IMR-90 (cell line): ENCODE results near the gene HRH4. TPM values are rescaled to one million over a fixed set of nuclear protein-coding genes. Genes with fewer than 3 reads are reported as not detected.

Experiments used
- ATAC-seq: fragments of 200-7000 bp; cut with Tn5 transposase; 2 replicates; pipeline ENCODE4 v1.9.1; 2020; ENCODE audit warnings: low read depth, mild to moderate bottlenecking, moderate library complexity
- BruUV-seq: library from RNA; stranded (reverse); fragments of 400-500 nt; replicated peaks from 2 replicates; lab custom pipeline; 2021; lab: Mats Ljungman, UMichigan
- CTCF ChIA-PET: fragments of 300-600 bp; formaldehyde crosslinking; extraction: SDS; loops from one replicate; lab custom pipeline; 2021; ENCODE audit warnings: antibody characterized with exemption; lab: Yijun Ruan, JAX
- POLR2A ChIA-PET: fragments of 300-600 bp; sonication (Branson Sonifier 250); formaldehyde crosslinking; loops from one replicate; lab custom pipeline; 2022; ENCODE audit warnings: antibody characterized with exemption; ENCODE audit not compliant: unreplicated experiment; lab: Charles Lee
- DNase-seq: peaks from one replicate; pipeline ENCODE4 v3.0.0; 2013
- H2AFZ ChIP-seq: replicated peaks from 2 replicates; pipeline ENCODE3; 2013; ENCODE audit warnings: low read length, mild to moderate bottlenecking; ENCODE audit not compliant: poor library complexity
- H2AK5ac ChIP-seq: 2 replicates; pipeline ENCODE4 v1.6.1; 2013; ENCODE audit warnings: low read depth, low read length, inconsistent platforms
- H2AK9ac ChIP-seq: replicated peaks from 2 replicates; pipeline ENCODE3; 2013; ENCODE audit warnings: mild to moderate bottlenecking, low read depth, low read length, moderate library complexity; ENCODE audit not compliant: poor library complexity
- H2BK120ac ChIP-seq: 2 replicates; pipeline ENCODE4 v1.6.1; 2013; ENCODE audit warnings: low read depth, low read length, inconsistent platforms
- H2BK15ac ChIP-seq: 3 replicates; pipeline ENCODE4 v1.6.1; 2013; ENCODE audit warnings: low read depth, low read length, inconsistent platforms
- H2BK20ac ChIP-seq: 2 replicates; pipeline ENCODE4 v1.6.1; 2013; ENCODE audit warnings: low read depth, mild to moderate bottlenecking, inconsistent platforms, low read length, moderate library complexity
- H2BK5ac ChIP-seq: 2 replicates; pipeline ENCODE4 v1.6.1; 2013; ENCODE audit warnings: mild to moderate bottlenecking, low read depth, low read length, inconsistent platforms; ENCODE audit not compliant: poor library complexity, severe bottlenecking
- H3K14ac ChIP-seq: replicated peaks from 2 replicates; pipeline ENCODE4 v1.6.1; 2013; ENCODE audit warnings: low read depth, low read length, inconsistent platforms
- H3K18ac ChIP-seq: 2 replicates; pipeline ENCODE4 v1.6.1; 2013; ENCODE audit warnings: low read depth, low read length, control low read depth
- H3K23ac ChIP-seq: 2 replicates; pipeline ENCODE4 v1.6.1; 2013; ENCODE audit warnings: low read depth, low read length, inconsistent platforms
- H3K27ac ChIP-seq: 2 replicates; pipeline ENCODE4 v1.5.1; 2013; ENCODE audit warnings: mild to moderate bottlenecking, control low read depth, low read length; ENCODE audit not compliant: insufficient read depth
- H3K27me3 ChIP-seq: 2 replicates; pipeline ENCODE4 v1.6.1; 2013; ENCODE audit warnings: low read length; ENCODE audit not compliant: control insufficient read depth, insufficient read depth
- H3K36me3 ChIP-seq: 2 replicates; pipeline ENCODE4 v1.6.1; 2013; ENCODE audit warnings: low read length, mixed read lengths; ENCODE audit not compliant: control insufficient read depth, insufficient read depth
- H3K4ac ChIP-seq: 2 replicates; pipeline ENCODE4 v1.6.1; 2013; ENCODE audit warnings: low read depth, low read length, inconsistent platforms
- H3K4me1 ChIP-seq: 2 replicates; pipeline ENCODE4 v1.6.1; 2013; ENCODE audit warnings: low read length, mixed read lengths; ENCODE audit not compliant: control insufficient read depth, insufficient read depth
- H3K4me2 ChIP-seq: 2 replicates; pipeline ENCODE4 v1.6.1; 2013; ENCODE audit warnings: low read depth, mild to moderate bottlenecking, control low read depth, low read length, moderate library complexity
- H3K4me3 ChIP-seq: 2 replicates; pipeline ENCODE4 v1.5.1; 2013; ENCODE audit warnings: low read depth, mild to moderate bottlenecking, control low read depth, low read length, moderate library complexity; ENCODE audit not compliant: insufficient read depth
- H3K56ac ChIP-seq: 2 replicates; pipeline ENCODE4 v1.6.1; 2013; ENCODE audit warnings: low read length, inconsistent platforms; ENCODE audit not compliant: insufficient read depth; ENCODE audit errors: extremely low read depth
- H3K79me1 ChIP-seq, 2 experiments: 2 replicates each; pipeline ENCODE4 v1.6.1; 2013; ENCODE audit warnings: low read length in 2 of 2, inconsistent platforms in 1 of 2, low read depth in 1 of 2
- H3K9ac ChIP-seq: 2 replicates; pipeline ENCODE4 v1.6.1; 2013; ENCODE audit warnings: low read depth, low read length, control low read depth
- H3K9me1 ChIP-seq: 2 replicates; pipeline ENCODE4 v1.6.1; 2013; ENCODE audit warnings: low read length, inconsistent platforms; ENCODE audit not compliant: insufficient read depth
- H3K9me3 ChIP-seq: 2 replicates; pipeline ENCODE4 v1.6.1; 2013; ENCODE audit warnings: low read length; ENCODE audit not compliant: control insufficient read depth, insufficient read depth
- H4K20me1 ChIP-seq: 2 replicates; pipeline ENCODE4 v1.6.1; 2013; ENCODE audit warnings: low read length, inconsistent platforms; ENCODE audit not compliant: insufficient read depth
- H4K5ac ChIP-seq: 2 replicates; pipeline ENCODE4 v1.6.1; 2013; ENCODE audit warnings: mild to moderate bottlenecking, low read depth, low read length, control low read depth
- H4K8ac ChIP-seq, 2 experiments: 2 replicates each; pipeline ENCODE4 v1.6.1; 2013; ENCODE audit warnings: low read depth in 2 of 2, low read length in 2 of 2, control low read depth in 1 of 2, inconsistent platforms in 1 of 2
- H4K91ac ChIP-seq: 2 replicates; pipeline ENCODE4 v1.6.1; 2013; ENCODE audit warnings: low read depth, low read length, inconsistent platforms; ENCODE audit not compliant: insufficient read depth
- BHLHE40 ChIP-seq: fragments of 150-350 bp; IDR thresholded peaks from 2 replicates; pipeline ENCODE4 v1.6.1; 2016; ENCODE audit warnings: mild to moderate bottlenecking, low read depth, low read length
- CEBPB ChIP-seq: IDR thresholded peaks from 2 replicates; pipeline ENCODE4 v1.6.1; 2012; ENCODE audit warnings: low read depth, low read length, improper control_type of control experiment
- CHD1 ChIP-seq: IDR thresholded peaks from 2 replicates; pipeline ENCODE4 v1.6.1; 2012; ENCODE audit warnings: low read depth, low read length, improper control_type of control experiment
- FOS ChIP-seq: fragments of 150-350 bp; IDR thresholded peaks from 2 replicates; pipeline ENCODE4 v1.6.1; 2016; ENCODE audit warnings: low read depth, low read length
- MAFK ChIP-seq: IDR thresholded peaks from 2 replicates; pipeline ENCODE4 v1.6.1; 2012; ENCODE audit warnings: low read depth, low read length, improper control_type of control experiment
- MAZ ChIP-seq: IDR thresholded peaks from 2 replicates; pipeline ENCODE4 v1.6.1; 2012; ENCODE audit warnings: low read depth, mild to moderate bottlenecking, low read length, improper control_type of control experiment, moderate library complexity, borderline replicate concordance
- MXI1 ChIP-seq: IDR thresholded peaks from 2 replicates; pipeline ENCODE4 v1.6.1; 2012; ENCODE audit warnings: low read depth, mild to moderate bottlenecking, low read length, moderate library complexity, borderline replicate concordance
- NFE2L2 ChIP-seq: fragments of 150-350 bp; IDR thresholded peaks from 2 replicates; pipeline ENCODE4 v1.6.1; 2016; ENCODE audit warnings: low read depth, mild to moderate bottlenecking, low read length
- RAD21 ChIP-seq: IDR thresholded peaks from 2 replicates; pipeline ENCODE4 v1.6.1; 2012; ENCODE audit warnings: low read length, improper control_type of control experiment
- RCOR1 ChIP-seq: IDR thresholded peaks from 2 replicates; pipeline ENCODE4 v1.6.1; 2012; ENCODE audit warnings: mild to moderate bottlenecking, low read length, improper control_type of control experiment; ENCODE audit not compliant: insufficient replicate concordance
- RFX5 ChIP-seq: IDR thresholded peaks from 2 replicates; pipeline ENCODE4 v1.8.0; 2012; ENCODE audit warnings: low read depth, mild to moderate bottlenecking, low read length, moderate library complexity
- SMC3 ChIP-seq: fragments of 150-350 bp; IDR thresholded peaks from 2 replicates; pipeline ENCODE4 v1.6.1; 2016; ENCODE audit warnings: low read depth, mild to moderate bottlenecking, antibody characterized with exemption, low read length, moderate library complexity
- WGBS, 2 experiments: methylation state at CpG; one replicate each; pipeline versions ENCODE4 v1.1.5 to v1.1.7; 2013; ENCODE audit warnings: missing lambda C conversion rate in 2 of 2; ENCODE audit not compliant: insufficient read length in 1 of 2; ENCODE audit errors: extremely low coverage in 2 of 2; 5-methylcytosine and 5-hydroxymethylcytosine counted together
- dilution Hi-C: fragments of 300-500 bp; cut with HindIII; formaldehyde crosslinking; loops from one replicate; pipeline ENCODE4 v1.14.3; 2018; ENCODE audit warnings: low sequenced_read_pairs; ENCODE audit not compliant: unreplicated experiment
- in situ Hi-C: fragments of 300-500 bp; cut with MboI; formaldehyde crosslinking; loops from 3 replicates; pipeline ENCODE4 v1.14.3; 2019; ENCODE audit warnings: low sequenced_read_pairs, inconsistent platforms, mixed read lengths
- intact Hi-C: fragments of 100-400 bp; cut with micrococcal nuclease; formaldehyde crosslinking; loops from 2 replicates; pipeline ENCODE4 v1.10.0; 2022
- polyA plus RNA-seq, 3 experiments: library from polyadenylated mRNA; depleted of rRNA; stranded (reverse); fragments of >200 nt; gene quantifications; 2 replicates each; pipeline ENCODE4 v1.2.3, GENCODE V29; 2012; ENCODE audit warnings: low replicate concordance in 1 of 3
- total RNA-seq: library from RNA; depleted of rRNA; stranded (reverse); fragments of >200 nt; gene quantifications from 2 replicates; pipeline ENCODE4 v1.2.3, GENCODE V29; 2012
- TF ChIP-seq, protein P1 (sequence below): fragments of 150-350 bp; IDR thresholded peaks from 2 replicates; pipeline ENCODE4 v1.6.1; 2016; ENCODE audit warnings: low read depth, mild to moderate bottlenecking, low read length, moderate library complexity, borderline replicate concordance
- TF ChIP-seq, protein P2 (sequence below): fragments of 150-350 bp; IDR thresholded peaks from 2 replicates; pipeline ENCODE4 v1.6.1; 2017; ENCODE audit warnings: mild to moderate bottlenecking, antibody characterized with exemption, low read length, low read depth
- TF ChIP-seq, protein P3 (sequence below): conservative IDR thresholded peaks from 2 replicates; pipeline ENCODE4 v1.5.1; 2012; ENCODE audit warnings: mild to moderate bottlenecking, low read depth, low read length, improper control_type of control experiment

The HRH4 gene
- total and polyA plus RNA-seq, 2 of the 4 experiments (the other 2 are of a cell fraction) = not detected

DNA sequence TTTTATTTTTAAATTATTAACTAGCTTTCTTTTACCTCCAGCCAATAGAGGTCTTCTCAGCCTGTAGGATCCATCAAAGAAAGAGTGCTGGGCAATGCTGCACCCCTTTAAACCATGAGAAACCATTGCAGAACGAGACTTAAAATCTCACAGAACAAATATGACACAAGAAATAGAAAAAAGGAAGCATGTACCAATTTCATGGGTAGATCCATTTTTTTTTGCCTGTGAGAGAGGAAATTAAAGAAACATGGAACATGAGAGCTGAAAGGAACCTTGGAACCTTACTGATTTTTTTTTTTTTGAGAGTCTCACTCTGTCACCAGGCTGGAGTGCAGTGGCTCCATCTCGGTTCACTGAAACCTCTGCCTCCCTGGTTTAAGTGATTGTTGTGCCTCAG, 14.0 kb downstream of the HRH4 start:
- H3K27me3 ChIP-seq = peaks cover 13% of the 10 kb centered on the region
- no peak overlapping the region for H2AK9ac ChIP-seq
- H3K4me3 ChIP-seq = no peak overlapping the region
- H2BK20ac ChIP-seq = no peak overlapping the region
- no peak overlapping the region for H4K5ac ChIP-seq
- ChIA-PET POLR2A (no interaction called here), CTCF (interaction anchor here (2.2 kb wide), 1 partner anchor 14 kb away, joined by 7 read pairs; no protein-coding TSS in a partner anchor)
- no peak for DNase-seq
- no peak overlapping the region for H3K9ac ChIP-seq
- no peak for ATAC-seq
- H4K8ac ChIP-seq = no peak overlapping the region
- no peak overlapping the region for H2BK120ac ChIP-seq
- H3K27ac ChIP-seq = no peak overlapping the region
- H3K18ac ChIP-seq = no peak overlapping the region
- no peak overlapping the region for H3K4me2 ChIP-seq
- no peak for TF ChIP-seq CHD1
- TF ChIP-seq CEBPB = no peak
- no peak for TF ChIP-seq SMC3
- no peak for TF ChIP-seq RFX5
- TF ChIP-seq, protein P1, sequence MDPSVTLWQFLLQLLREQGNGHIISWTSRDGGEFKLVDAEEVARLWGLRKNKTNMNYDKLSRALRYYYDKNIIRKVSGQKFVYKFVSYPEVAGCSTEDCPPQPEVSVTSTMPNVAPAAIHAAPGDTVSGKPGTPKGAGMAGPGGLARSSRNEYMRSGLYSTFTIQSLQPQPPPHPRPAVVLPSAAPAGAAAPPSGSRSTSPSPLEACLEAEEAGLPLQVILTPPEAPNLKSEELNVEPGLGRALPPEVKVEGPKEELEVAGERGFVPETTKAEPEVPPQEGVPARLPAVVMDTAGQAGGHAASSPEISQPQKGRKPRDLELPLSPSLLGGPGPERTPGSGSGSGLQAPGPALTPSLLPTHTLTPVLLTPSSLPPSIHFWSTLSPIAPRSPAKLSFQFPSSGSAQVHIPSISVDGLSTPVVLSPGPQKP = no peak
- TF ChIP-seq MXI1 = no peak
- TF ChIP-seq RAD21 = no peak
- TF ChIP-seq BHLHE40 = no peak
- no peak for TF ChIP-seq RCOR1
- no peak for TF ChIP-seq MAZ
- TF ChIP-seq MAFK = no peak
- TF ChIP-seq, protein P2, sequence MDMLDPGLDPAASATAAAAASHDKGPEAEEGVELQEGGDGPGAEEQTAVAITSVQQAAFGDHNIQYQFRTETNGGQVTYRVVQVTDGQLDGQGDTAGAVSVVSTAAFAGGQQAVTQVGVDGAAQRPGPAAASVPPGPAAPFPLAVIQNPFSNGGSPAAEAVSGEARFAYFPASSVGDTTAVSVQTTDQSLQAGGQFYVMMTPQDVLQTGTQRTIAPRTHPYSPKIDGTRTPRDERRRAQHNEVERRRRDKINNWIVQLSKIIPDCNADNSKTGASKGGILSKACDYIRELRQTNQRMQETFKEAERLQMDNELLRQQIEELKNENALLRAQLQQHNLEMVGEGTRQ = no peak
- no peak for TF ChIP-seq FOS
- TF ChIP-seq NFE2L2 = no peak
- TF ChIP-seq, protein P3, sequence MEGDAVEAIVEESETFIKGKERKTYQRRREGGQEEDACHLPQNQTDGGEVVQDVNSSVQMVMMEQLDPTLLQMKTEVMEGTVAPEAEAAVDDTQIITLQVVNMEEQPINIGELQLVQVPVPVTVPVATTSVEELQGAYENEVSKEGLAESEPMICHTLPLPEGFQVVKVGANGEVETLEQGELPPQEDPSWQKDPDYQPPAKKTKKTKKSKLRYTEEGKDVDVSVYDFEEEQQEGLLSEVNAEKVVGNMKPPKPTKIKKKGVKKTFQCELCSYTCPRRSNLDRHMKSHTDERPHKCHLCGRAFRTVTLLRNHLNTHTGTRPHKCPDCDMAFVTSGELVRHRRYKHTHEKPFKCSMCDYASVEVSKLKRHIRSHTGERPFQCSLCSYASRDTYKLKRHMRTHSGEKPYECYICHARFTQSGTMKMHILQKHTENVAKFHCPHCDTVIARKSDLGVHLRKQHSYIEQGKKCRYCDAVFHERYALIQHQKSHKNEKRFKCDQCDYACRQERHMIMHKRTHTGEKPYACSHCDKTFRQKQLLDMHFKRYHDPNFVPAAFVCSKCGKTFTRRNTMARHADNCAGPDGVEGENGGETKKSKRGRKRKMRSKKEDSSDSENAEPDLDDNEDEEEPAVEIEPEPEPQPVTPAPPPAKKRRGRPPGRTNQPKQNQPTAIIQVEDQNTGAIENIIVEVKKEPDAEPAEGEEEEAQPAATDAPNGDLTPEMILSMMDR = no peak
- H2BK15ac ChIP-seq = no peak overlapping the region
- H3K14ac ChIP-seq = no peak overlapping the region
- no peak overlapping the region for H2AK5ac ChIP-seq
- no CpG with 5 or more reads among the region's 2 CpGs for WGBS, 2 experiments
- H3K9me1 ChIP-seq = no peaks in the 10 kb centered on the region
- H3K23ac ChIP-seq = no peak overlapping the region
- H3K56ac ChIP-seq = no peak overlapping the region
- H4K91ac ChIP-seq = no peak overlapping the region
- no peaks in the 10 kb centered on the region for H3K36me3 ChIP-seq
- no peaks in the 10 kb centered on the region for H4K20me1 ChIP-seq
- in situ Hi-C loops (no loop called here), dilution Hi-C loops (no loop called here), intact Hi-C loops (no loop called here)
- no peak overlapping the region for H3K4ac ChIP-seq
- no peaks in the 10 kb centered on the region for H3K79me1 ChIP-seq
- H2AFZ ChIP-seq = no peak overlapping the region
- H2BK5ac ChIP-seq = no peak overlapping the region
- H3K4me1 ChIP-seq = no peaks in the 10 kb centered on the region
- no peaks in the 10 kb centered on the region for H3K9me3 ChIP-seq
- no TSS peak for BruUV-seq
